HG03565 (cell line): ENCODE data around the gene VSIG10.
"Not testable (repeated sequence)": the region's sequence is repeated elsewhere in the genome, so short reads cannot be mapped to it uniquely, and the experiment has no call there.

Source experiments
- ATAC-seq: cut with Tn5 transposase; IDR thresholded peaks from one replicate; pipeline ENCODE4 v1.9.1; 2021; ENCODE audit warnings: mild to moderate bottlenecking, moderate library complexity; ENCODE audit not compliant: unreplicated experiment

Gene VSIG10

DNA sequence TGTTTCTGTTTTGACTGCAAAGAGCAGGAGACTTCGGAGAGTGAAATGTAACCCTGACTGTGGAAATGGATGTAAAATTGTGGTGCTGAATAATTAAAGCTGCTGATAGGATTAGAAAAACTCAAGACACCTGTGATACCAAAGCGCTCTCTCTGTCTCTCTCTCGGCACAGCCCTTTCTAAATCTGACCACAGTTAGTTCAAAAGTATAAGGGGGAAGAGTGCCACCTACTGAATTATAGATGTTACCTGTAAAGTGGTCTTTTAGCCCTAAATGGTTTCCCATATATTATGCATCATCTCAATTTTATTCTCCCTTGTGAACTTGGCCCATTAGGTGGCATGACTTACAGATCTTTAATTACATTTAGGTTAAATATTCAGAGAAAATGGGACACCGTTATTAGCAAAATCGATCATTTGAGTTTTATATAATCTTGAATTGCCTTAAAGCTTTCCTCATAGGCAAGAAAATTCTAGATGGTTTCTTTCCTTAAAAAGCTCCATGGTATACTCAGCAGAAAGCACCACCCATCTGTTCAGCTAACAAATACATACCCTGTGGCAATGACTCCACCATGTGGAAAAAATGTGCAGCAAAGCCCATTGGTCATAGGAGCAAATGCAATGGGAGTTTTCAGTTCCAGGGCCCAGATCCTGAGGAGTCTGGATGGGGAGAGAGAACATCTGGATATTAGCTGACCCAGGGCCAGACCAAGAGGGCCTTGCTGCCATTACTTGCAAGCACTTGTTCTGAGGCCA lies 69.2 kb downstream of the VSIG10 start:
- ATAC-seq: no peak

DNA sequence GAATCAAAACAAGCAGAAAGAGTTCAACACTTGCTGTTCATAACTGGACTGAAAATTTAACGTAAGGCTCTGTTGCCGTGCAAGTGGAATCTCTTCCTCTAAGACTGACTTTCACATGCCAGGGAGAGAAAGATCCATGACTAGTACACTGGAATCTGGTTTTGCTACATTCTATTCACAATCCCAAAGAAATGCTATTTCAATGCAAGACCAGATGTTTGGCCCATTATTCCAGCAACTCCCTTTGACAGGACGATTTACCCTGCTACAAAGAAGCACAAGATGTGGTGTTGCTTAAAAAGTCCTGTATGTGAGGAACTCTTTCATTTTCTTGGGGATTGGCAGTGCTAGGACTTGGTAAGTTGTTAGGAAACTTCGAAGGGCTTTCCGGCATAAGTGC lies 69.9 kb downstream of the VSIG10 start:
- no peak for ATAC-seq

DNA sequence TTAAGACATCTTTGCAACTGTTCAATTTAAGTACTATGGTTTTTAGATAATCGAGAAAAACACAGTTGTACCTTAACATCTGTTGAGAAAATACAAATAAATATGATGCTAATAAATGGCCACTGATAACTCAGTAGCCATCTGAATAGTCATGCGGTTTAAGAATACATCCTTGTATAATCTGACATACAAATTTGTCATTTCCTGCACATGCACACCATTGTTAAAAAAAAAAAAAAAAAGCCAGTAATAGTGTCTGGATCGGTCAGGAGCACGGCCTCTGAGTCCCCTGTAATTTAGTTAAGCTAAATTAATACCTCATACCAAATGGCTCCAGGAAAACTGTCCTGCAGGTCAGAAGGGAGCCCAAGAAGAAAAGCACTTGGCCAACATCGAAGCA lies 70.5 kb downstream of the VSIG10 start:
- ATAC-seq: no peak

DNA sequence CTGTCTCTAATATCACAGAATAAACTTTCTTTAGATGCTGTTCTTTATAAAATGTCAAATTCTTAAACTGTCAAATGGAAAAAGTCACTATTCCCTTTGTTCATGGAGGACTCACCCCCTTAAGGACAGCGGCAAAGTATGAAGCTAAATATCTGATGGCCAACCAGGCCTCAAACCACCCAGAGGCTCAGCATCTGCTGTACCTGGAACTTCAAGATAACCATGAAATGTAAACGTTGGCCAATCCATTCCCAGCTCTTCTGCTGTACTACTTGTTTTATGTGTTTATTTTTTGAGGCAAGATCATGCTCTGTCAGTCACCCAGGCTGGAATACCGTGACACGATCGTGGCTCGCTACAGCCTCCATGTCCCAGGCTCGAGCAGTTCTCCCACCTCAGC lies 71.6 kb downstream of the VSIG10 start:
- ATAC-seq: no peak

DNA sequence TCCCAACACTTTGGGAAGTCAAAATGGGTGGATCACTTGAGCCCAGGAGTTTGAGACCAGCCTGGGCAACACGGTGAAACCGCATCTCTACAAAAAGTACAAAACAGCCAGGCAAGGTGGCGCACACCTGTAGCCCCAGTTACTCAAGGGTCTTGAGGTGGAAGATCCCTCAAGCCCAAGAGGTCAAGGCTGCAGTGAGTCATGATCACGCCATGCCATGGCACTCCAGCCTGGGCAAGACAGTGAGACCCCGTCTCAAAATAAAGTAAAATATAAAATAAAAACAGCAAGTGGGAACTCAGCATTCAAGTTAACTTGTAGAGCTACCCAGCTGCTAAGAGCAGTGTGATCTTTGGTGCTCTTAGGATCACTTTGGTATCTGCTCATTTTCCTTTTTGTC lies 74.6 kb downstream of the VSIG10 start:
- ATAC-seq: no peak

DNA sequence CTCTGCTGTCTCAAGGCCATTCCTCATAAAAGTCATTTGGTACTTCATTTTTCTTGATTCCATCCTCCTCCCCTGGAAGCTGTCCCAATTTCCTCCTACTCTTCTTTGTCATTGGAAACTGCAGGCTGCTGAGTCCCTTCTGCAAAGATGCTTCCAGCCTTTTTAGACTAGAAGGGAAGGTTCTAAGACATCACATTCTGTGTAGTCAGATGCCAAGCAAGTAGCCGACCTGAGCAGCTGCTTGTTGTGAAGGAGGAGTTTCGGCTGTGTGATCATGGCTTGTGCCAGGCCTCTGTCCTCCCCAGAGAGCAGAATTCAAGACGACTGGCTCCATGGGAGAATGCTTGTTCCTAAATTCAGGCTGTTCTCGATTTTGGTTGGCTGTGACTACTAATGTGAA lies 78.6 kb downstream of the VSIG10 start:
- no peak for ATAC-seq

DNA sequence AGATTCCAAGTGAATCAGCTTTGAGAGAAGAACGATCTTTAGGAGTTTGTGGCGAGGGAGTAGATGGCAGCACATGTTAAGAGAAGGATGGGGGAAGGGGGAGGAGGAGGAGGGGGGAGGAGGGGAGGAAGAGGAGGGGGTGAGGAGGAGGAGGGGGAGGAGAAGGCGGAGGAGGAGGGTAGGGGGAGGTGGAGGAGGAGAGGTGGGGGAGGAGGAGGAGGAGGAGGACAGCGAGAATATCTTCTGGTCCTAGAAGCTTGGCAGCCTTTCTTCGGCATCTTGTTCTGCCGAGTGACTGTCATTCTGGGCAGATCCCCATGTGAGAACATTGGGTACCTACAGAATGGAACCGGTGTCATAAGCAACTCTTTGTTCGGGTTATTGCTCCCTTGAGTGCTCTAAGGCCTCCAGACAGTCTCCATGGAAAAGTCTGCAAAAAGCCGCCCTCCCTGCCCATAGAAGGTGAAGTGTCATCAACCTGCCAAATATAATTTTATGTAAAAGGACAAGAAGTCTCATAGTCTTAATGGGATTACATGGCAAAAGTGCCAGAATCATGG lies 80.4 kb downstream of the VSIG10 start:
- ATAC-seq: no peak

DNA sequence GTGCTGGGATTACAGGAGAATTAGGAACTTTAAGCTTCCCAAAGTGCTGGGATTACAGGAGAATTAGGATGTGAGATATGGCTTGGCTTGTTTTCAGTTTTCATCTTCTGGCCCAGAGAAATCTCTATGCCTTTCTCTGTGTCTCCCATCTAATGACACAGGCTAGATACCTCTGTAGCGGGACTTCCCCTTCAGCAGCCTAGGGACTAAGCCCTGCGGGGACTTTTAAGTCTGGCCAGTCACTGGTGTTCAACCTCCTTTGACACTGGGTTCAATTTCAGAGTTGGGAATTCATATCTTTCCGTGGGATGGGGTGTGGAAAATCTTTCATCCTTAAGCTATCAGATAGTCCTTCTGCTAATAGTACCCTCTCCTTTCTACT lies 81.1 kb downstream of the VSIG10 start:
- ATAC-seq: no peak

DNA sequence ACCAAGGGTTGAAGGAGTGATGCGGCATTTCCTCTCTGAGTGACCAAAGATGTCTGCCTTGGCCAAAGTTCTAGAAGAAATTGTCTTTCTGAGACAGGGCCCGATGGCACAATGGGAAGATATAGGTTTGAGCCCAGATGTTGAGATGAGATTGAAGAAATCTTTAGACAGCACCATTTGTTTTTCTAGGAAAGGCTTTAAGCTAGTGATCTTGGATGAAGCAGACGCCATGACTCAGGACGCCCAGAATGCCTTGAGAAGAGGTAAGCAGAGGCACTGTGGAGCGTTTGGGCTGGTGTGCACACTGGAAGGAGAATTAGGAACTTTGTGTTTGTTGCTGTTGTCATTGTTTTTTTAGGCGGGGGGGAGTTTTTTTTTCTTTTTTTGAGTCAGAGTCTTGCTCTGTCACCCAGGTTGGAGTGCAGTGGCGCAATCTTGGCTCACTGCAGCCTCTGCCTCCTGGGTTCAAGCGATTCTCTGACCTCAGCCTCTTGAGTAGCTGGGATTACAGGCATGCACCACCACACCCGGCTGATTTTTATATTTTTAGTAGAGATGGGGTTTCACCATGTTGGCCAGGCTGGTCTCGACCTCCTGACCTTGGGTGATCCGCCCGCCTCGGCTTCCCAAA lies 81.6 kb downstream of the VSIG10 start:
- ATAC-seq: not testable (repeated sequence)

DNA sequence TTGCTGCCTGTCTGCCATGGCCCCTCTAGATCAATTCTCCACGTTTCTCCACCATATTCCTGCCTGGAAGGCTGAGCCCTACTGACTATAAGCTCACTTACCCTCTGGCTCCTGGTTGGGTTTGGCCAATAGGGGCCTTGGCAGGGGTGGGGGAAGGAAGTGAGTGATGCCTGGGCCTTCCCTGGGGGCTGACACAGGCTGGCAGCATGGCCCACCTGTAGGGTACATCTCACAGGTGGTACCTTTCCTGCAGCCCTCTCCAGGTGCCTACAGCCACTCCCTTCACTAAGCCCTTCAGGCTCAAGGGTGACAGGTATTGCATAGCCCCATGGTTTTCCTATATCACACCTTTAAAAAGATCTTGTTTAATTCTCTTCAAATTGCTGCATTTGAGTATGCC lies 83.8 kb downstream of the VSIG10 start:
- no peak for ATAC-seq

DNA sequence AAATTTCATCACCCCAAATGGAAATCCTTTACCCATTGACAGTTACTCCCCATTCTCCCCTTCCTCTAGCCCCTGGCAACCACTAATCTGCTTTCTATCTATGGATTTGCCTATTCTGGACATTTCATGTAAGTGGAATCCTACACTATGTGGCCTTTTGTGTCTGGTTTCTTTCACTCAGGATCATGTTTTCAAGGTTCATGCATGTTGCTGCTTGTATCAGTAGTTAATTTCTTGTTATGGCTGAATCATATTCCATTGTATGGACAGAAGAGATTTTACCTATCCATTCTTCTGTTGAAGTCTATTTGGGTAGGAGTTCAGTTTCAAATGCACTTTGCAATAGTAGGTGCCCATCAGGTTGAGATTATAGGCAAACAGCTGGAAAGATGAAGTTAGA lies 85.9 kb downstream of the VSIG10 start:
- no peak for ATAC-seq

DNA sequence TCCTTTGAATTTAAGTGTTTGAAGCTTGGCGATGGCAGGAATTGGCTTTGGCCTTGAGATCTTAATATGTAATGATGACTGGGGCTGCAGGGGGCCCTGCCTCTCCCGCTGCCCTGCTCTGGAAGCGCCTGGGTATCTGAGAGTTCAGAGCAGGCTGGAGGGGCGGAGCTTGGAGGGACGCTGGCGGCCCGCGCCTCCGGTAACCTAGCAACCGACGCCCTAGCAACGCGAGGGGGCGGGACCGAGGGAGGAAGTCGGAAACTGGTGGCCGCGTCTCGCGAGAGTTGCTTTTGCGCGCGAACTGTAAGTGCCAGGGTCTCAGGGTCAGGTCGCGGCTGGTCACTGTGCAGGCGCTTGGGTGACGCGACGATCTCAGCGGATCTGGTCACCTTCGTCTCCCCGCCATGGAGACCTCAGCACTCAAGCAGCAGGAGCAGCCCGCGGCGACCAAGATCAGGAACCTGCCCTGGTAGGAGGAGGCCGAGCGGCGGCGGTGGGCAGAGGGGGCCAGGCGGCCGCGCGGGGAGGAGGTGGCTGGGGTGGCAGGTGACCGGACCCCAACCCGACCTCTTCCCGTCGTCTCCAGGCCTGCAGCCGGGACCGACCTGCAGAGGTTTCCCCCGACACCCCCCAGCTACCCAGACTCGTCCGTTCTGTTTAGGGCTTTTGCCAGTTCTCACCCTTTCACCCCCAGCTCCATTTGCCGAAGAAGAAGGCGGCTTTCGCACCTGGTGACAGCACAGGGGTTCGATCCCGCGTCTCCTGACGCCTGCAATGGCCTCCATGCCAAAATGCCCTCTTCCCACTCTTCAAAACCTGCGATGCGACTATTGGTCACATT lies 87.2 kb downstream of the VSIG10 start, which contains the start of gene RFC5:
RFC5 (plus strand) TSS at position 280 of the 841 bp plus-strand sequence; CDS start at position 405, 125 bp downstream.
- peak; percentile 98 for ATAC-seq

DNA sequence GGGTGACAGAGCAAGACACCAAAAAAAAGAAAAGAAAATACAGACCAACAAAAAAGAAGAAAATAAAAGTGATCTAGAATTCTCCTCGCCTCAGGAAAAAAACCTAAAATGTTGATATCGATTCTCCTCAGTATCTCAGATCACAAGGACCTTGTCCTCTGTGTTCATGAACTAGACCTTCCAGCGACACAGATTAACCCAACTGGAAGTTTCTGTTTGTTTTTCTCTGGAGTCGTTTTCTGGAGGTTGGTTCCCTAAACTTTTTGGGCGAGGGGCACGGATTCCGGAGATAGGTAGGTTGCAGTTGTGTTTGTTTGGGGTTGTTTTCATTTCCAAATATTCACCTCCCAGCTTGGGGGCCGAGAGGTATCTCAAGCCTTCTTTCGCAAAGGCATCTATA lies 87.9 kb downstream of the VSIG10 start:
- ATAC-seq: no peak

DNA sequence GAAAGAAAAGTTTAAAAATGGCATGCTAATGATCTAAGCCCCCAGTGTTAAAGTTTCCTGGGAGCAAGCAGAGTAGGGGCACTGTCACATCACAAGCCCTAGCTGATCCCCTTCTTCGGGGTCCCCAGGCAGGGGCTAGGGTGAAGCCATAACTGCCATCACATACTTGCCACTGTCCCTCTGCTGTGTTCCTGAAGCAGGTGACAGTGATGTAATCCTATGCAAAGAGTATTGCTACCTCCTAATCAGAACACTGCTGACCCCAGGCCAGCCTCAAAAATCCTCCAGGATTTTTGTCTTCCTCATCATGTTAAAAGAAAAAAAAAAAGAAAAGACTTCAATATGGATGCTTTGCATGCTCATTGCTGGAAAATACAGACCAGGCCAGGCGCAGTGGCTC lies 88.5 kb downstream of the VSIG10 start:
- ATAC-seq: no peak
